HFF-Myc (cell line): ENCODE results near the gene MED27.

ENCODE experiments used
- DNase-seq: peaks from one replicate; pipeline ENCODE4 v3.0.0-alpha.2; 2011; ENCODE audit warnings: low read depth; ENCODE audit errors: extremely low read depth
- H3K4me3 ChIP-seq: replicated peaks from 2 replicates; pipeline ENCODE4 v1.5.1; 2011; ENCODE audit warnings: low read depth, mild to moderate bottlenecking, control low read depth, low read length
- CTCF ChIP-seq: IDR thresholded peaks from 2 replicates; pipeline ENCODE4 v1.5.1; 2012; ENCODE audit warnings: mild to moderate bottlenecking, low read depth, low read length, control low read depth; ENCODE audit errors: missing control alignments

Gene MED27

GRCh38 chr9:132007371-132008025, 72.2 kb downstream of the MED27 start:
- TF ChIP-seq CTCF: no peak
- H3K4me3 ChIP-seq: no peak overlapping the region
- DNase-seq: no peak

GRCh38 chr9:132006677-132007370, 72.8 kb downstream of the MED27 start:
- TF ChIP-seq CTCF: no peak
- DNase-seq: no peak
- no peak overlapping the region for H3K4me3 ChIP-seq

- no peak overlapping the region for H3K4me3 ChIP-seq
- DNase-seq: no peak
- TF ChIP-seq CTCF: no peak
Observed at GRCh38 chr9:132005899-132006298, 73.8 kb downstream of the MED27 start.

GRCh38 chr9:132004323-132004722, 75.3 kb downstream of the MED27 start:
- no peak for DNase-seq

GRCh38 chr9:132003896-132004295, 75.8 kb downstream of the MED27 start:
- no peak for TF ChIP-seq CTCF
- DNase-seq: no peak
- no peak overlapping the region for H3K4me3 ChIP-seq

More at GRCh38 chr9:132004323-132004722, 75.3 kb downstream of the MED27 start:
- no peak overlapping the region for H3K4me3 ChIP-seq
- no peak for TF ChIP-seq CTCF

- TF ChIP-seq CTCF: no peak
- no peak for DNase-seq
- H3K4me3 ChIP-seq: no peak overlapping the region
Observed at GRCh38 chr9:132003319-132003704, 76.4 kb downstream of the MED27 start.
